Liver (tissue), 9 donors: Measurements from ENCODE around the gene HLCS. TPM values are rescaled to one million over a fixed set of nuclear protein-coding genes. Genes with fewer than 3 reads are reported as not detected.

Experiments used
- DNase-seq: peaks from one replicate; pipeline ENCODE4 v3.0.0-alpha.2; 2017; ENCODE audit warnings: low spot score
- H3K27ac ChIP-seq, 2 donors: one replicate each; pipeline ENCODE4 v1.7.0; 2013; ENCODE audit warnings: inconsistent platforms in 2 of 2, low read length in 2 of 2, control low read depth in 1 of 2, low read depth in 1 of 2, mild to moderate bottlenecking in 1 of 2
- H3K27me3 ChIP-seq, 4 donors: one replicate each; pipeline versions ENCODE4 v1.6.1 to v1.7.0; 2013; ENCODE audit warnings: low read length in 3 of 4, inconsistent platforms in 1 of 4, mild to moderate bottlenecking in 1 of 4, moderate library complexity in 1 of 4; ENCODE audit not compliant: control insufficient read depth in 4 of 4, insufficient read depth in 4 of 4
- H3K36me3 ChIP-seq, 4 donors: one replicate each; pipeline versions ENCODE4 v1.6.1 to v1.7.0; 2013; ENCODE audit warnings: low read length in 3 of 4, mild to moderate bottlenecking in 3 of 4, low read depth in 1 of 4, moderate library complexity in 1 of 4; ENCODE audit not compliant: control insufficient read depth in 4 of 4, insufficient read depth in 3 of 4
- H3K4me1 ChIP-seq, 4 donors: one replicate each; pipeline versions ENCODE4 v1.6.1 to v1.7.0; 2013; ENCODE audit warnings: low read length in 3 of 4, mild to moderate bottlenecking in 3 of 4, moderate library complexity in 1 of 4; ENCODE audit not compliant: control insufficient read depth in 4 of 4, insufficient read depth in 4 of 4
- H3K4me3 ChIP-seq, 3 donors: one replicate each; pipeline versions ENCODE4 v1.6.1 to v1.7.0; 2013; ENCODE audit warnings: low read length in 3 of 3, control low read depth in 1 of 3, low read depth in 1 of 3, mild to moderate bottlenecking in 1 of 3
- H3K9ac ChIP-seq, 2 donors: one replicate each; pipeline ENCODE4 v1.7.0; 2013; ENCODE audit warnings: low read length in 2 of 2, mild to moderate bottlenecking in 2 of 2, moderate library complexity in 2 of 2, control low read depth in 1 of 2, low read depth in 1 of 2
- H3K9me3 ChIP-seq, 4 donors: one replicate each; pipeline versions ENCODE4 v1.6.1 to v1.7.0; 2013; ENCODE audit warnings: low read length in 3 of 4; ENCODE audit not compliant: control insufficient read depth in 4 of 4
- ATF3 ChIP-seq: IDR thresholded peaks from 2 replicates; pipeline ENCODE4 v1.6.1; 2016; ENCODE audit warnings: antibody characterized with exemption
- FOXA1 ChIP-seq: IDR thresholded peaks from 2 replicates; pipeline ENCODE4 v1.6.1; 2016; ENCODE audit warnings: antibody characterized with exemption
- FOXA2 ChIP-seq: IDR thresholded peaks from 2 replicates; pipeline ENCODE4 v1.6.1; 2016; ENCODE audit warnings: antibody characterized with exemption
- GABPA ChIP-seq, 2 donors: IDR thresholded peaks in 1 of 2; conservative IDR thresholded peaks in 1 of 2; 2 replicates each; pipeline ENCODE4 v1.6.1; 2016; ENCODE audit warnings: antibody characterized with exemption in 2 of 2, mild to moderate bottlenecking in 1 of 2, moderate library complexity in 1 of 2
- HNF4A ChIP-seq, 2 donors: conservative IDR thresholded peaks; 2 replicates each; pipeline ENCODE4 v1.6.1; 2016; ENCODE audit warnings: antibody characterized with exemption in 2 of 2, mild to moderate bottlenecking in 2 of 2
- HNF4G ChIP-seq: IDR thresholded peaks from 2 replicates; pipeline ENCODE4 v1.6.1; 2016; ENCODE audit warnings: antibody characterized with exemption
- JUND ChIP-seq, 2 donors: IDR thresholded peaks; 2 replicates each; pipeline ENCODE4 v1.6.1; 2016; ENCODE audit warnings: antibody characterized with exemption in 2 of 2
- MAX ChIP-seq: IDR thresholded peaks from 2 replicates; pipeline ENCODE4 v1.6.1; 2016; ENCODE audit warnings: antibody characterized with exemption
- NR2F2 ChIP-seq: IDR thresholded peaks from 2 replicates; pipeline ENCODE4 v1.6.1; 2016; ENCODE audit warnings: antibody characterized with exemption
- RAD21 ChIP-seq, 2 donors: IDR thresholded peaks; 2 replicates each; pipeline ENCODE4 v1.6.1; 2016; ENCODE audit warnings: antibody characterized with exemption in 2 of 2, mild to moderate bottlenecking in 2 of 2
- REST ChIP-seq: IDR thresholded peaks from 2 replicates; pipeline ENCODE4 v1.6.1; 2016; ENCODE audit warnings: antibody characterized with exemption, mild to moderate bottlenecking
- RXRA ChIP-seq, 2 donors: IDR thresholded peaks; 2 replicates each; pipeline ENCODE4 v1.6.1; 2017 to 2018; ENCODE audit warnings: antibody characterized with exemption in 2 of 2, mild to moderate bottlenecking in 1 of 2
- SP1 ChIP-seq: IDR thresholded peaks from 2 replicates; pipeline ENCODE4 v1.6.1; 2018; ENCODE audit warnings: antibody characterized with exemption, mild to moderate bottlenecking
- TAF1 ChIP-seq: conservative IDR thresholded peaks from 2 replicates; pipeline ENCODE4 v1.6.1; 2016; ENCODE audit warnings: antibody characterized with exemption, mild to moderate bottlenecking
- YY1 ChIP-seq: IDR thresholded peaks from 2 replicates; pipeline ENCODE4 v1.6.1; 2016; ENCODE audit warnings: antibody characterized with exemption, mild to moderate bottlenecking
- WGBS: extraction: QIAGEN DNeasy Blood & Tissue Kit; methylation state at CpG from one replicate; pipeline ENCODE4 v1.1.7; 2013; 5-methylcytosine and 5-hydroxymethylcytosine counted together
- polyA plus RNA-seq, 2 donors: library from polyadenylated mRNA; stranded (reverse) in 1 of 2; unstranded in 1 of 2; fragments of 200-250 nt in 1 of 2; fragments of >200 nt in 1 of 2; fragmentation: Nextera tagmentation in 1 of 2; extraction: Ambion mirVana in 1 of 2; gene quantifications; one replicate each; pipeline versions ENCODE4 v1.2.1 to v1.2.3, GENCODE V29; 2013 to 2015
- total RNA-seq, 2 donors: library from RNA; depleted of rRNA; stranded (reverse); fragments of >200 nt; gene quantifications; one replicate each; pipeline ENCODE4 v1.2.3, GENCODE V29; 2014
- TF ChIP-seq, protein P1 (sequence below): fragments of 150-350 bp; IDR thresholded peaks from 2 replicates; pipeline ENCODE4 v1.5.1; 2017; ENCODE audit warnings: improper control_type of control experiment, low read depth, low read length; ENCODE audit not compliant: missing input control
- TF ChIP-seq, protein P2 (sequence below): IDR thresholded peaks from 2 replicates; pipeline ENCODE4 v1.6.1; 2016; ENCODE audit warnings: antibody characterized with exemption
- donor health status: healthy.
- donor health status: healthy.
- donor health status: healthy.
- donor health status: healthy.
- donor health status: healthy.

HLCS gene
- total and polyA plus RNA-seq, 4 donors, result 6.6 to 22.5 (median 8.3) TPM

- Histone ChIP-seq H3K9me3 (no peaks in the 10 kb centered on the region), H3K27me3 (no peaks in the 10 kb centered on the region), H3K36me3 (no peaks in the 10 kb centered on the region), H3K4me3 (no peak overlapping the region), H3K27ac (no peak overlapping the region), H3K4me1 (no peaks in the 10 kb centered on the region), H3K9ac (no peak overlapping the region)
- no peak for TF ChIP-seq RAD21 (IDR thresholded peaks at IDR 0.05)
- TF ChIP-seq FOXA2, result no peak
- TF ChIP-seq, protein P1, sequence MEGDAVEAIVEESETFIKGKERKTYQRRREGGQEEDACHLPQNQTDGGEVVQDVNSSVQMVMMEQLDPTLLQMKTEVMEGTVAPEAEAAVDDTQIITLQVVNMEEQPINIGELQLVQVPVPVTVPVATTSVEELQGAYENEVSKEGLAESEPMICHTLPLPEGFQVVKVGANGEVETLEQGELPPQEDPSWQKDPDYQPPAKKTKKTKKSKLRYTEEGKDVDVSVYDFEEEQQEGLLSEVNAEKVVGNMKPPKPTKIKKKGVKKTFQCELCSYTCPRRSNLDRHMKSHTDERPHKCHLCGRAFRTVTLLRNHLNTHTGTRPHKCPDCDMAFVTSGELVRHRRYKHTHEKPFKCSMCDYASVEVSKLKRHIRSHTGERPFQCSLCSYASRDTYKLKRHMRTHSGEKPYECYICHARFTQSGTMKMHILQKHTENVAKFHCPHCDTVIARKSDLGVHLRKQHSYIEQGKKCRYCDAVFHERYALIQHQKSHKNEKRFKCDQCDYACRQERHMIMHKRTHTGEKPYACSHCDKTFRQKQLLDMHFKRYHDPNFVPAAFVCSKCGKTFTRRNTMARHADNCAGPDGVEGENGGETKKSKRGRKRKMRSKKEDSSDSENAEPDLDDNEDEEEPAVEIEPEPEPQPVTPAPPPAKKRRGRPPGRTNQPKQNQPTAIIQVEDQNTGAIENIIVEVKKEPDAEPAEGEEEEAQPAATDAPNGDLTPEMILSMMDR, result no peak
- no peak for TF ChIP-seq JUND (IDR thresholded peaks at IDR 0.05)
- TF ChIP-seq YY1, result no peak
- TF ChIP-seq ATF3, result no peak
- no peak for TF ChIP-seq REST
- no peak for TF ChIP-seq TAF1
- TF ChIP-seq, protein P2, sequence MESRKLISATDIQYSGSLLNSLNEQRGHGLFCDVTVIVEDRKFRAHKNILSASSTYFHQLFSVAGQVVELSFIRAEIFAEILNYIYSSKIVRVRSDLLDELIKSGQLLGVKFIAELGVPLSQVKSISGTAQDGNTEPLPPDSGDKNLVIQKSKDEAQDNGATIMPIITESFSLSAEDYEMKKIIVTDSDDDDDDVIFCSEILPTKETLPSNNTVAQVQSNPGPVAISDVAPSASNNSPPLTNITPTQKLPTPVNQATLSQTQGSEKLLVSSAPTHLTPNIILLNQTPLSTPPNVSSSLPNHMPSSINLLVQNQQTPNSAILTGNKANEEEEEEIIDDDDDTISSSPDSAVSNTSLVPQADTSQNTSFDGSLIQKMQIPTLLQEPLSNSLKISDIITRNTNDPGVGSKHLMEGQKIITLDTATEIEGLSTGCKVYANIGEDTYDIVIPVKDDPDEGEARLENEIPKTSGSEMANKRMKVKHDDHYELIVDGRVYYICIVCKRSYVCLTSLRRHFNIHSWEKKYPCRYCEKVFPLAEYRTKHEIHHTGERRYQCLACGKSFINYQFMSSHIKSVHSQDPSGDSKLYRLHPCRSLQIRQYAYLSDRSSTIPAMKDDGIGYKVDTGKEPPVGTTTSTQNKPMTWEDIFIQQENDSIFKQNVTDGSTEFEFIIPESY, result no peak
- no peak for TF ChIP-seq RXRA (IDR thresholded peaks at IDR 0.05)
- no peak for TF ChIP-seq SP1
- no peak for TF ChIP-seq NR2F2
- TF ChIP-seq FOXA1, result no peak
- TF ChIP-seq HNF4A (conservative IDR thresholded peaks at IDR 0.05), result no peak
- 97% methylated on average over 13 of the region's 13 CpGs for WGBS
- no peak for DNase-seq
Observed at GRCh38 chr21:36803816-36804439, 162.5 kb downstream of the HLCS start.

- no peak for TF ChIP-seq SP1
- TF ChIP-seq, protein P2, result no peak
- TF ChIP-seq FOXA1, result no peak
- no peak for TF ChIP-seq YY1
- no peak for TF ChIP-seq MAX
- TF ChIP-seq HNF4A (conservative IDR thresholded peaks at IDR 0.05), result no peak
- TF ChIP-seq RAD21 (IDR thresholded peaks at IDR 0.05), result no peak
- TF ChIP-seq, protein P1, result no peak
- TF ChIP-seq NR2F2, result no peak
- TF ChIP-seq GABPA (IDR thresholded peaks at IDR 0.05 in 1 of 2, conservative IDR thresholded peaks at IDR 0.05 in 1 of 2), result no peak
- TF ChIP-seq RXRA (IDR thresholded peaks at IDR 0.05), result no peak
- TF ChIP-seq ATF3, result no peak
- no peak for TF ChIP-seq HNF4G
- Histone ChIP-seq H3K27me3 (no peaks in the 10 kb centered on the region), H3K27ac (no peak overlapping the region), H3K9me3 (peaks cover 0 to 2% (median 0%) of the 10 kb centered on the region in 4 donors), H3K4me3 (no peak overlapping the region), H3K4me1 (no peaks in the 10 kb centered on the region), H3K9ac (no peak overlapping the region), H3K36me3 (no peaks in the 10 kb centered on the region)
- WGBS, result 95% methylated on average over 13 of the region's 13 CpGs
- no peak for DNase-seq
Observed at GRCh38 chr21:36803051-36803645, 163.3 kb downstream of the HLCS start.
